HL-60/S4 (cell line): ENCODE data around the gene ITGA4.

Source experiments
- in situ Hi-C: fragments of 300-500 bp; cut with MboI; formaldehyde crosslinking; loops from 2 replicates; pipeline ENCODE4 v1.14.3; 2022; ENCODE audit warnings: low sequenced_read_pairs

Gene ITGA4

GRCh38 chr2:181570833-181571661 is 113.9 kb downstream of the ITGA4 start:
- in situ Hi-C loops: no loop called here

DNA sequence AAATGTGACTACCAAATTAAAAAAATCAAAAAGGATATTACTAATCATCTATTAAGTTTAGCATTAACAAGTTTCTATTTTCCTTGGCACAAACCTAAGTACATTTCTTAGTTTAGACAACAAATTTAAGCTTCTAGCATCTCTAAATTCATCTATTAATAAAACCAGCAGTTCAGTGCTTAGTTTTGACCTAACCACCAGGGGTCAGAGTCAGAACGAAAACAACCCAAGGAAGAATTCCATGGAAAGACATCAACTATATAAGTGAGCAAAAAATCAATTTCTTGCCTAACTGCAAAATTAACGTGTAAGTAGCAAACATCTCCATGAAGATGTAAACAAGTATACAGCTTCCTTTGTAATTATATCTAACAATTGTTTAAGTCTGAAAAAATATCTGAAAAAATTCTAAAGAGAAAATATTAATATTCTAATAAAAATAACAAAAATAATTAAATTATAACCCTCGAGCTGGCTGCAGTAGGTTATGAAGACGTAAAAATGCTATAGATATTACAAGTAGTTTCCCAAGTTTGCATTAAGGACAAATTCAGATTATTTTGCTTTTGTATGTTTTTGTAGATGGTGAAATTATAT is 116.1 kb downstream of the ITGA4 start:
- in situ Hi-C loops: no loop called here

DNA sequence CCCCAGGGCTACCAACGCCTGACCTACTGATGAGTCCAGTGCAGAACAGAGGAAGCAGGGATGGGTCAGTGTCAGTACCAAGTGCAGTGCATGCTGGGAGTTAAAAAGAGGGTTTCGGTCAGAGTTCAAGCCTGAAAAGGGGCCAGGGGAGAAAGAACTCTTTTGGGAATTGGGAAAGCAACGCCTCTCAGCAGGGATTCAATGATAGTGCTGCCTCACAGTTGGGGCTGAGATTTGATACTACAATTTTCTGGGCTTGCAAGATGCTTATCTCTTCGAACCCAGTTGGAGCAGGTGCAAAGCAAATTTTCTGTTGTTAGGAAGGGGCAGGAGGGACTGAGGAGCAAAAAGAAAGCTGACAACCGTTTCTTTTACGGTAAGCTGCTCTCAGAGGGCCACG is 117.1 kb downstream of the ITGA4 start:
- in situ Hi-C loops: no loop called here

DNA sequence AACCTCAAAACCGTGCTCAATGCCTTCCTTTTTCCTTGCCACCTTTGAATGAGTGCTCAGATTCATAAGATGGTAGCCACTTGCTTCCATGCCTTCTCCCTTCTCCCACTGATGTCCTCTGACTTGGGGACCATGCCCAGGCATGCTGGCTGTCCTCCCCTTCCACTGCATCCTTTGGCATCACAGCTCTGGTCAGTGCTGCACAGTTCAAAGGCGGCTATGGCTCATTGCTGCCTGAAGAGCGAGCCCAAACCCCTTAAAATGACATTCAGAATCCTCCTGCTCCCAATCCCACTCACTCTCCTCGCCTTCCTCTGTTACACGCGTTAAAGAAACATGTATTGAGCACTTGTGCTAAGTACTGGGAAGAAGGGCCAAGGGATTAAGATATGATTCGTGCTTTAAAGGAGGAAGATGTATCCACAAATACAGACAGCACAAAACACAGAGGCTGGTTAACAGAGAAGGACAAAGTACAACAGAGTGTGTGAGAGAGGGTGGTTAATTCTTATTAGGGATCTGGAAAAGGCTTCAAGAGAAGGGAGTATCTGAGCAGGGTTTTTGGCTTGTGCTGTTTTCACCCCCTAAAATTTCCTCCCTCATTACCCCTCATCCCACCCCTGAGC is 118.0 kb downstream of the ITGA4 start:
- in situ Hi-C loops: no loop called here

DNA sequence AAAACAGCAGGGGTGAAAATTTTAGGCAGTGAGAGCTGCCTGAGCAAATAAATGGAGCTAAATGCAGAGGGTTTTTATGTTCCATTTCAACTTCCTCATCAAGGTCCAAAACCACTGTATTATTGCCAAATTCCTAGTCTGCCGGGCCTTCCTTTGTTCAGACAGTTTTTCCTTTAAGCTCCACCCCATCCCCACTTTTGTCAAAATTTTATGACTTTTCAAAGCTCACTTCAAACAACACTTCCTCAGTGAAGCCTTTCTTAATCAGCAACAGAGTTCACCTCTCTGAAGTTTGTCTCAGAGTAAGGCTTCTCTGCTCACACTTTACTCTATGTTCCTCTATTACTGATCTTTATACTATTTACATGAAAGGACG is 118.5 kb downstream of the ITGA4 start:
- in situ Hi-C loops: no loop called here

- in situ Hi-C loops: no loop called here
Observed at GRCh38 chr2:181576431-181576830, 119.2 kb downstream of the ITGA4 start.

DNA sequence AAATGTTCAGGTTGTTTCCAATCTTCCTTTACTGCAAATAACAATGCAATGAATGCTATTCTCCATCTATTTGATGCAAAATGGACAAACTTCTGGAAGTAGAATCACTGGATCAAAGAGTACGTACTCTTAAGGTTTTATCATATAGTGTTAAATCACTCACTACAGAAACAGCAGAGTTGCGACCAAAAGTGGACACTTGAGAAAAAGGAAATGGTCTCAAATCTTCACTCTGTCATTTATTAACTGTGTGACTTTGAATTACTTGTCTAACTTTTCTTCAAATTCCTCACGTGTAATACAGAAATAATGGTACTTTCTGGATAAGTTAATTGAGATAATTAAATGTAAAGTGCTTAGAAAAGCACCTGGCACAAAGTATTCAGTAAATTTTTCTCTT is 121.6 kb downstream of the ITGA4 start:
- in situ Hi-C loops: no loop called here

DNA sequence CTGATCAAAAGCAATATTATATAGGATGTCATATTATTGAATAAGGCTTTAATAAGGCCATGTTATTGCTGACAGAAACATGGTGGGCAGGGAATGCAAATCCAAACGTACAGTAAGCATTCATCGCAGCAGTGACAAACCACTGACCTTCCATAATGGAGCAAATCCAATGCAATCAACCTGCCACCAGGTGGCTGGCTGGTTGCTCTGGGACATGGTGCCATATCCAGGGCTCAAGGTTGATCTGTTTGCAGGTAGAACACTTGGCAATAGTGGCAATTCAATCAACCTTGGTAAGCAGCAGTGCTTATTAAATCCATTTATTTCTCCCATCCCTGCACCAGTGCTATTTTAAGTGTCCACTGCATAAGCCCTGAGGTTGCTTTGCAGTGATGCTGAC is 124.3 kb downstream of the ITGA4 start:
- in situ Hi-C loops: no loop called here

GRCh38 chr2:181585732-181586131 is 128.5 kb downstream of the ITGA4 start:
- in situ Hi-C loops: no loop called here
